SK-N-SH (cell line): ENCODE results near the gene GRM5. TPM values are rescaled to one million over a fixed set of nuclear protein-coding genes. Genes with fewer than 3 reads are reported as not detected.

ENCODE experiments used
- CTCF ChIA-PET: fragments of 300-600, 350-600 bp; formaldehyde crosslinking; extraction: SDS; loops from one replicate; lab custom pipeline; 2021; lab: Yijun Ruan, JAX
- POLR2A ChIA-PET: fragments of 350-600 bp; sonication (Branson Sonifier 250); formaldehyde crosslinking; extraction: SDS; loops from one replicate; lab custom pipeline; 2020; ENCODE audit warnings: antibody characterized with exemption, inconsistent platforms; lab: Yijun Ruan, JAX
- DNase-seq: peaks from one replicate; pipeline ENCODE4 v3.0.0; 2012
- H2AFZ ChIP-seq: fragments of 200-600 bp; sonication (generic); 2 replicates; pipeline ENCODE4 v1.8.1; 2016; ENCODE audit warnings: antibody characterized with exemption, mild to moderate bottlenecking, low read depth
- H3F3A ChIP-seq: fragments of 200-600 bp; sonication (generic); replicated peaks from 2 replicates; pipeline ENCODE3; 2016; ENCODE audit warnings: antibody characterized with exemption, mild to moderate bottlenecking; ENCODE audit not compliant: insufficient read depth
- H3K27ac ChIP-seq, 2 experiments: fragments of 200-500 bp in 1 of 2; fragments of 200-600 bp in 1 of 2; sonication (Bioruptor generic) in 1 of 2; sonication (generic), shearing (Covaris generic) in 1 of 2; 2 replicates each; pipeline versions ENCODE4 v1.5.1 to v1.6.1; 2014 to 2016; ENCODE audit warnings: low read depth in 2 of 2, inconsistent platforms in 1 of 2, low read length in 1 of 2, mild to moderate bottlenecking in 1 of 2, mixed read lengths in 1 of 2
- H3K27me3 ChIP-seq: fragments of 200-600 bp; sonication (generic), shearing (Covaris generic); 2 replicates; pipeline ENCODE4 v1.6.1; 2016; ENCODE audit warnings: mixed run types; ENCODE audit not compliant: insufficient read depth
- H3K36me3 ChIP-seq, 2 experiments: fragments of 200-500 bp in 1 of 2; fragments of 200-600 bp in 1 of 2; sonication (Bioruptor generic) in 1 of 2; sonication (generic) in 1 of 2; replicated peaks in 1 of 2; 2 replicates each; pipeline versions ENCODE3 to v1.5.1; 2014 to 2016; ENCODE audit warnings: low read length in 1 of 2, mild to moderate bottlenecking in 1 of 2; ENCODE audit not compliant: insufficient read depth in 2 of 2, control insufficient read depth in 1 of 2
- H3K4me1 ChIP-seq, 2 experiments: fragments of 200-500 bp in 1 of 2; fragments of 200-600 bp in 1 of 2; sonication (Bioruptor generic) in 1 of 2; sonication (generic), shearing (Covaris generic) in 1 of 2; 2 replicates each; pipeline versions ENCODE4 v1.5.1 to v1.6.1; 2014 to 2016; ENCODE audit warnings: low read depth in 1 of 2, low read length in 1 of 2, mixed run types in 1 of 2; ENCODE audit not compliant: insufficient read depth in 2 of 2, control insufficient read depth in 1 of 2
- H3K4me2 ChIP-seq: fragments of 200-600 bp; sonication (generic), shearing (Covaris generic); 2 replicates; pipeline ENCODE4 v1.6.1; 2017; ENCODE audit warnings: mixed run types
- H3K4me3 ChIP-seq, 2 experiments: fragments of 200-500 bp in 1 of 2; fragments of 200-600 bp in 1 of 2; sonication (Bioruptor generic) in 1 of 2; sonication (generic), shearing (Covaris generic) in 1 of 2; 2 replicates each; pipeline versions ENCODE4 v1.5.1 to v1.8.1; 2014 to 2016; ENCODE audit warnings: low read depth in 2 of 2, inconsistent platforms in 1 of 2, low read length in 1 of 2, mild to moderate bottlenecking in 1 of 2, mixed read lengths in 1 of 2, moderate library complexity in 1 of 2
- H3K79me2 ChIP-seq: fragments of 200-600 bp; sonication (generic); 2 replicates; pipeline ENCODE4 v1.8.1; 2017; ENCODE audit warnings: mild to moderate bottlenecking; ENCODE audit not compliant: insufficient read depth
- H3K9ac ChIP-seq: fragments of 200-600 bp; sonication (generic); 2 replicates; pipeline ENCODE4 v1.6.1; 2017; ENCODE audit warnings: mixed run types
- H3K9me2 ChIP-seq: fragments of 200-600 bp; sonication (generic); 2 replicates; pipeline ENCODE4 v1.6.1; 2017; ENCODE audit warnings: mixed run types
- H3K9me3 ChIP-seq: fragments of 200-600 bp; sonication (generic); 2 replicates; pipeline ENCODE4 v1.6.1; 2017; ENCODE audit warnings: mixed run types, mild to moderate bottlenecking, moderate library complexity
- H4K20me1 ChIP-seq: fragments of 200-600 bp; sonication (generic); 2 replicates; pipeline ENCODE4 v1.6.1; 2017; ENCODE audit warnings: mild to moderate bottlenecking, mixed run types; ENCODE audit not compliant: insufficient read depth
- EZH2phosphoT487 ChIP-seq: fragments of 200-600 bp; sonication (generic); IDR thresholded peaks from 2 replicates; pipeline ENCODE4 v1.6.1; 2017; ENCODE audit warnings: low read depth, mixed run types, mild to moderate bottlenecking, antibody characterized with exemption, moderate library complexity, borderline replicate concordance
- FOSL2 ChIP-seq: IDR thresholded peaks from 2 replicates; pipeline ENCODE4 v1.4.0; 2012; ENCODE audit warnings: low read depth, mild to moderate bottlenecking, moderate library complexity, borderline replicate concordance
- JUND ChIP-seq: IDR thresholded peaks from 2 replicates; pipeline ENCODE4 v1.4.0; 2012
- MXI1 ChIP-seq: IDR thresholded peaks from 2 replicates; pipeline ENCODE4 v1.6.1; 2012; ENCODE audit warnings: mild to moderate bottlenecking, low read depth, low read length, improper control_type of control experiment
- NFIC ChIP-seq: IDR thresholded peaks from 2 replicates; pipeline ENCODE4 v1.4.0; 2012; ENCODE audit warnings: borderline replicate concordance
- RAD21 ChIP-seq: IDR thresholded peaks from 2 replicates; pipeline ENCODE4 v1.6.1; 2012; ENCODE audit warnings: mild to moderate bottlenecking, low read length
- REST ChIP-seq: IDR thresholded peaks from 2 replicates; pipeline ENCODE4 v1.6.1; 2012; ENCODE audit warnings: mild to moderate bottlenecking, low read depth, low read length, moderate library complexity
- RXRA ChIP-seq: IDR thresholded peaks from 2 replicates; pipeline ENCODE4 v1.4.0; 2012; ENCODE audit warnings: low read depth, mild to moderate bottlenecking, borderline replicate concordance
- TCF12 ChIP-seq: IDR thresholded peaks from 2 replicates; pipeline ENCODE4 v1.4.0; 2012
- TEAD4 ChIP-seq: IDR thresholded peaks from 2 replicates; pipeline ENCODE4 v1.4.0; 2012; ENCODE audit warnings: mild to moderate bottlenecking, borderline replicate concordance; ENCODE audit not compliant: insufficient read depth
- ZBTB33 ChIP-seq: IDR thresholded peaks from 2 replicates; pipeline ENCODE4 v1.4.0; 2012; ENCODE audit warnings: low read depth, borderline replicate concordance
- WGBS: methylation state at CpG from one replicate; pipeline ENCODE4 v1.1.6; 2017; ENCODE audit warnings: low lambda C conversion rate; 5-methylcytosine and 5-hydroxymethylcytosine counted together
- polyA plus RNA-seq, 3 experiments: library from polyadenylated mRNA; depleted of rRNA; stranded (reverse); fragments of >200 nt; gene quantifications; 2 replicates each; pipeline ENCODE4 v1.2.3, GENCODE V29; 2012

GRM5 gene
- polyA plus RNA-seq, 1 of the 3 experiments (the other 2 are of a cell fraction), result not detected

GRCh38 chr11:88495836-88496235 lies 569.9 kb downstream of the GRM5 start:
- no peak for TF ChIP-seq TEAD4
- TF ChIP-seq MXI1, result no peak
- TF ChIP-seq, all 33 proteins: peak for 0
- Histone ChIP-seq H3K4me2 (no peak overlapping the region), H2AFZ (no peak overlapping the region), H3K9me3 (no peaks in the 10 kb centered on the region), H3K4me1 (no peaks in the 10 kb centered on the region; a peak in 1 of 4 replicates), H3K27ac (no peak overlapping the region), H3K27me3 (no peaks in the 10 kb centered on the region), H3K9me2 (peaks cover 5% of the 10 kb centered on the region; the same call in 1 of the 2 replicates), H3F3A (no peaks in the 10 kb centered on the region), H3K9ac (no peak overlapping the region), H4K20me1 (no peaks in the 10 kb centered on the region), H3K4me3 (no peak overlapping the region), H3K36me3 (peaks cover 0 to 3% of the 10 kb centered on the region in 2 experiments), H3K79me2 (no peaks in the 10 kb centered on the region)
- ChIA-PET POLR2A (no interaction called here), CTCF (interaction anchor here (2.0 kb wide), 1 partner anchor 11 kb away, joined by 5 read pairs; no protein-coding TSS in a partner anchor)
- DNase-seq, result no peak
- 30% methylated on average over 2 of the region's 2 CpGs for WGBS

- DNase-seq, result no peak
- no peaks in the 10 kb centered on the region; a peak in 1 of 4 replicates for H3K4me1 ChIP-seq
- no peak overlapping the region for H3K27ac ChIP-seq
- no peaks in the 10 kb centered on the region for H3K79me2 ChIP-seq
- H3K9me3 ChIP-seq, result no peaks in the 10 kb centered on the region
- ChIA-PET POLR2A (no interaction called here), CTCF (no interaction called here)
- no peak overlapping the region for H3K4me2 ChIP-seq
- no peak overlapping the region for H3K4me3 ChIP-seq
- H3K9me2 ChIP-seq, result peaks cover 5% of the 10 kb centered on the region; the same call in 1 of the 2 replicates
- WGBS, result 52% methylated on average over 2 of the region's 2 CpGs
- no peak overlapping the region for H3K9ac ChIP-seq
- H3F3A ChIP-seq, result no peaks in the 10 kb centered on the region
- no peaks in the 10 kb centered on the region for H4K20me1 ChIP-seq
- TF ChIP-seq RXRA, result no peak
- TF ChIP-seq TCF12, result no peak
- TF ChIP-seq EZH2phosphoT487, result no peak
- no peak for TF ChIP-seq ZBTB33
- TF ChIP-seq NFIC, result no peak
- TF ChIP-seq JUND, result no peak
- no peak for TF ChIP-seq REST
- no peak for TF ChIP-seq RAD21
- TF ChIP-seq FOSL2, result no peak
- H2AFZ ChIP-seq, result no peak overlapping the region
- H3K27me3 ChIP-seq, result no peaks in the 10 kb centered on the region
- peaks cover 0 to 3% of the 10 kb centered on the region in 2 experiments for H3K36me3 ChIP-seq
These were observed 570.9 kb downstream of the GRM5 start for GRCh38 chr11:88494848-88495247.
